WTC11 (cell line): Measurements from ENCODE around the gene BROX. TPM values are rescaled to one million over a fixed set of nuclear protein-coding genes. Genes with fewer than 3 reads are reported as not detected.

ENCODE experiments used
- ATAC-seq: fragments of 200-7000 bp; cut with Tn5 transposase; 2 replicates; pipeline ENCODE4 v1.10.0; 2021; ENCODE audit warnings: mild to moderate bottlenecking, moderate library complexity
- CTCF ChIA-PET: fragments of 300-600 bp; sonication (Branson Sonifier 250); formaldehyde crosslinking; loops from one replicate; lab custom pipeline; 2021; ENCODE audit warnings: antibody characterized with exemption; lab: Charles Lee
- POLR2A ChIA-PET: fragments of 350-600 bp; sonication (Branson Sonifier 250); formaldehyde crosslinking; loops from one replicate; lab custom pipeline; 2021; ENCODE audit warnings: antibody characterized with exemption; lab: Charles Lee
- DNase-seq: peaks from one replicate; pipeline ENCODE4 v3.0.0; 2021; ENCODE audit warnings: low spot score
- H3K27ac Mint-ChIP-seq: 2 replicates; pipeline ENCODE4 v1.8.0; 2021; ENCODE audit warnings: mixed read lengths
- H3K27me3 Mint-ChIP-seq: 2 replicates; pipeline ENCODE4 v1.8.0; 2021; ENCODE audit warnings: low read depth, mild to moderate bottlenecking, moderate library complexity, mixed read lengths
- H3K36me3 Mint-ChIP-seq: 2 replicates; pipeline ENCODE4 v1.8.0; 2021; ENCODE audit warnings: mixed read lengths
- H3K4me1 Mint-ChIP-seq: 2 replicates; pipeline ENCODE4 v1.8.0; 2022; ENCODE audit warnings: mixed read lengths
- H3K4me3 Mint-ChIP-seq: 2 replicates; pipeline ENCODE4 v1.8.0; 2021; ENCODE audit warnings: mild to moderate bottlenecking, moderate library complexity, mixed read lengths
- H3K9me3 Mint-ChIP-seq: 2 replicates; pipeline ENCODE4 v1.8.0; 2021; ENCODE audit warnings: mixed read lengths
- AR ChIP-seq: fragments of 250-450 bp; sonication (Bioruptor Pico); IDR thresholded peaks from 2 replicates; pipeline ENCODE4 v1.9.0; 2021; ENCODE audit warnings: mild to moderate bottlenecking
- ATF6 ChIP-seq: sonication (generic); formaldehyde crosslinking; IDR thresholded peaks from 2 replicates; pipeline ENCODE4 v1.8.1; 2023; ENCODE audit warnings: mild to moderate bottlenecking, missing genetic modification reagents
- CBFB ChIP-seq: sonication (generic); formaldehyde crosslinking; IDR thresholded peaks from 2 replicates; pipeline ENCODE4 v1.8.1; 2022; ENCODE audit warnings: mild to moderate bottlenecking, low read depth, missing genetic modification reagents
- CTCF ChIP-seq: fragments of 200-600 bp; IDR thresholded peaks from 2 replicates; pipeline ENCODE4 v1.8.0; 2022; ENCODE audit warnings: antibody characterized with exemption
- ELF4 ChIP-seq: sonication (generic); formaldehyde crosslinking; IDR thresholded peaks from 2 replicates; pipeline ENCODE4 v1.8.1; 2022; ENCODE audit warnings: low read depth, mild to moderate bottlenecking, moderate library complexity, missing genetic modification reagents
- ESRRA ChIP-seq: sonication (generic); formaldehyde crosslinking; IDR thresholded peaks from 2 replicates; pipeline ENCODE4 v1.8.1; 2022; ENCODE audit warnings: mild to moderate bottlenecking, missing genetic modification reagents, borderline replicate concordance
- FOXP1 ChIP-seq: sonication (generic); formaldehyde crosslinking; IDR thresholded peaks from 2 replicates; pipeline ENCODE4 v1.8.0; 2022; ENCODE audit warnings: missing genetic modification reagents, mild to moderate bottlenecking, moderate library complexity, borderline replicate concordance
- JAZF1 ChIP-seq: fragments of 250-450 bp; sonication (Bioruptor Pico); IDR thresholded peaks from 2 replicates; pipeline ENCODE4 v1.9.0; 2021; ENCODE audit warnings: moderate library complexity, mild to moderate bottlenecking, inconsistent platforms
- OVOL2 ChIP-seq: fragments of 250-450 bp; sonication (Bioruptor Pico); IDR thresholded peaks from 2 replicates; pipeline ENCODE4 v1.9.0; 2021; ENCODE audit warnings: mild to moderate bottlenecking, borderline replicate concordance
- PRDM15 ChIP-seq: sonication (generic); formaldehyde crosslinking; IDR thresholded peaks from 2 replicates; pipeline ENCODE4 v1.8.0; 2022; ENCODE audit warnings: missing genetic modification reagents
- RELA ChIP-seq: sonication (generic); formaldehyde crosslinking; IDR thresholded peaks from 2 replicates; pipeline ENCODE4 v1.8.1; 2022; ENCODE audit warnings: missing genetic modification reagents, mild to moderate bottlenecking, borderline replicate concordance
- TP53 ChIP-seq: sonication (generic); formaldehyde crosslinking; IDR thresholded peaks from 2 replicates; pipeline ENCODE4 v1.8.1; 2023; ENCODE audit warnings: mild to moderate bottlenecking, missing genetic modification reagents
- USF1 ChIP-seq: sonication (generic); formaldehyde crosslinking; IDR thresholded peaks from 2 replicates; pipeline ENCODE4 v1.8.0; 2022; ENCODE audit warnings: mild to moderate bottlenecking, missing genetic modification reagents
- ZNF263 ChIP-seq: sonication (generic); formaldehyde crosslinking; IDR thresholded peaks from 2 replicates; pipeline ENCODE4 v1.8.1; 2022; ENCODE audit warnings: low read depth, mild to moderate bottlenecking, moderate library complexity, missing genetic modification reagents
- ZNF416 ChIP-seq: fragments of 250-450 bp; sonication (Bioruptor Pico); IDR thresholded peaks from 2 replicates; pipeline ENCODE4 v1.9.0; 2021; ENCODE audit warnings: mild to moderate bottlenecking, inconsistent platforms
- ZNF532 ChIP-seq: fragments of 250-450 bp; sonication (Bioruptor Pico); IDR thresholded peaks from 2 replicates; pipeline ENCODE4 v1.9.0; 2021; ENCODE audit warnings: mild to moderate bottlenecking, borderline replicate concordance
- total RNA-seq: library from RNA; stranded (reverse); gene quantifications from 3 replicates; pipeline ENCODE4 v1.2.3, GENCODE V29; 2021

Gene BROX
- total RNA-seq, 1 experiment from 2014 or later, result 27.1 TPM

- TF ChIP-seq ATF6, result no peak
- no peak for TF ChIP-seq ZNF263 (CRISPR knock-in tag)
- no peak for TF ChIP-seq PRDM15 (CRISPR knock-in tag)
- TF ChIP-seq ESRRA (CRISPR knock-in tag), result no peak
- no peak for TF ChIP-seq CBFB (CRISPR knock-in tag)
- no peak for TF ChIP-seq USF1
- no peak for TF ChIP-seq JAZF1
- TF ChIP-seq ELF4, result no peak
- no peak for TF ChIP-seq AR (CRISPR knock-in tag)
- no peak for TF ChIP-seq CTCF
Observed at GRCh38 chr1:222749927-222750326, 37.6 kb downstream of the BROX start (continued).

- H3K4me3 Mint-ChIP-seq, result no peak overlapping the region
- DNase-seq (no peak), ATAC-seq (no peak)
- ChIA-PET POLR2A (no interaction called here), CTCF (interaction anchor here (0.8 to 2.1 kb wide), 2 partner anchors 19 to 379 kb away, joined by 3 to 4 read pairs; no protein-coding TSS in a partner anchor)
- H3K9me3 Mint-ChIP-seq, result no peaks in the 10 kb centered on the region
- H3K36me3 Mint-ChIP-seq, result no peaks in the 10 kb centered on the region
- no peaks in the 10 kb centered on the region for H3K4me1 Mint-ChIP-seq
- no peak overlapping the region for H3K27ac Mint-ChIP-seq
- H3K27me3 Mint-ChIP-seq, result no peaks in the 10 kb centered on the region; the same call in 1 of the 2 replicates
- TF ChIP-seq RELA (CRISPR knock-in tag) (no peak), CTCF (no peak), TP53 (CRISPR knock-in tag) (no peak), ZNF532 (no peak), OVOL2 (no peak), ZNF416 (CRISPR knock-in tag) (no peak), FOXP1 (CRISPR knock-in tag) (no peak)
Observed at GRCh38 chr1:222750651-222751050, 38.3 kb downstream of the BROX start.
